Keratinocyte (primary cell): ENCODE results near the gene GTF3C5. TPM values are rescaled to one million over a fixed set of nuclear protein-coding genes. Genes with fewer than 3 reads are reported as not detected.
"Not testable (repeated sequence)": the region's sequence is repeated elsewhere in the genome, so short reads cannot be mapped to it uniquely, and the experiment has no call there.

Experiments
- DNase-seq: peaks from one replicate; pipeline ENCODE4 v3.0.0-alpha.2; 2011; ENCODE audit warnings: low read depth, missing footprints, low spot score
- FAIRE-seq: peaks from 2 replicates; lab custom pipeline; 2011; peaks lifted over from hg19 to GRCh38; lab: Jason Lieb, UNC
- H2AFZ ChIP-seq: 2 replicates; pipeline ENCODE4 v1.6.0; 2012; ENCODE audit warnings: low read length, control low read depth, inconsistent platforms; ENCODE audit not compliant: control insufficient read depth
- H3K27ac ChIP-seq: 2 replicates; pipeline ENCODE4 v1.5.1; 2011; ENCODE audit warnings: low read length; ENCODE audit not compliant: control insufficient read depth, insufficient read depth
- H3K27me3 ChIP-seq: 3 replicates; pipeline ENCODE4 v1.6.0; 2011; ENCODE audit warnings: low read length; ENCODE audit not compliant: control insufficient read depth, insufficient read depth; ENCODE audit errors: extremely low read depth
- H3K36me3 ChIP-seq, 2 experiments: 2 replicates in 1 of 2; 3 replicates in 1 of 2; pipeline ENCODE4 v1.5.1; 2011; ENCODE audit warnings: low read length in 2 of 2, mild to moderate bottlenecking in 1 of 2; ENCODE audit not compliant: control insufficient read depth in 2 of 2, insufficient read depth in 2 of 2; ENCODE audit errors: extremely low read depth in 1 of 2
- H3K4me1 ChIP-seq: 3 replicates; pipeline ENCODE4 v1.5.1; 2011; ENCODE audit warnings: low read length; ENCODE audit not compliant: control insufficient read depth, insufficient read depth; ENCODE audit errors: extremely low read depth
- H3K4me2 ChIP-seq: 3 replicates; pipeline ENCODE4 v1.6.0; 2011; ENCODE audit warnings: low read depth, low read length; ENCODE audit not compliant: control insufficient read depth, insufficient read depth; ENCODE audit errors: extremely low read depth
- H3K4me3 ChIP-seq, 3 experiments: fragments of 200-600 bp in 1 of 3; sonication (generic) in 1 of 3; 2 replicates in 2 of 3; 3 replicates in 1 of 3; pipeline ENCODE4 v1.5.1; 2011 to 2016; ENCODE audit warnings: low read length in 3 of 3, mild to moderate bottlenecking in 3 of 3, control low read depth in 2 of 3, inconsistent platforms in 1 of 3, low read depth in 1 of 3, mixed read lengths in 1 of 3, mixed run types in 1 of 3, moderate library complexity in 1 of 3; ENCODE audit not compliant: control insufficient read depth in 2 of 3, insufficient read depth in 2 of 3; ENCODE audit errors: extremely low read depth in 1 of 3
- H3K79me2 ChIP-seq: 2 replicates; pipeline ENCODE4 v1.6.0; 2012; ENCODE audit warnings: low read length; ENCODE audit not compliant: control insufficient read depth, insufficient read depth
- H3K9ac ChIP-seq: 3 replicates; pipeline ENCODE4 v1.6.0; 2011; ENCODE audit warnings: low read length; ENCODE audit not compliant: control insufficient read depth, insufficient read depth; ENCODE audit errors: extremely low read depth
- H3K9me1 ChIP-seq: 3 replicates; pipeline ENCODE4 v1.6.0; 2011; ENCODE audit warnings: low read length; ENCODE audit not compliant: control insufficient read depth, insufficient read depth; ENCODE audit errors: extremely low read depth
- H3K9me3 ChIP-seq: 2 replicates; pipeline ENCODE4 v1.5.1; 2012; ENCODE audit warnings: low read depth, low read length; ENCODE audit not compliant: control insufficient read depth
- H4K20me1 ChIP-seq: 3 replicates; pipeline ENCODE4 v1.6.0; 2011; ENCODE audit warnings: low read length; ENCODE audit not compliant: control insufficient read depth, insufficient read depth; ENCODE audit errors: extremely low read depth
- CTCF ChIP-seq, 3 experiments: IDR thresholded peaks in 1 of 3; conservative IDR thresholded peaks in 1 of 3; optimal IDR thresholded peaks in 1 of 3; 2 replicates in 2 of 3; 3 replicates in 1 of 3; pipeline versions ENCODE3 to v1.5.1; 2011; ENCODE audit warnings: low read length in 3 of 3, mild to moderate bottlenecking in 3 of 3, moderate library complexity in 2 of 3, control low read depth in 1 of 3, inconsistent platforms in 1 of 3; ENCODE audit not compliant: insufficient read depth in 2 of 3; ENCODE audit errors: extremely low read depth in 1 of 3
- EZH2 ChIP-seq: IDR thresholded peaks from one replicate; pipeline ENCODE4 v1.6.1; 2012; ENCODE audit warnings: inconsistent platforms, mild to moderate bottlenecking, low read length, moderate library complexity
- dilution Hi-C: fragments of 300-500 bp; cut with MboI; formaldehyde crosslinking; loops from one replicate; pipeline ENCODE4 v1.7.0; 2020; ENCODE audit warnings: low sequenced_read_pairs; ENCODE audit not compliant: extremely low pct_ligation_motif_present
- polyA plus RNA-seq, 5 experiments: library from polyadenylated mRNA; depleted of rRNA in 3 of 5; stranded (reverse) in 3 of 5; stranded (forward) in 1 of 5; unstranded in 1 of 5; fragments of >200 nt; gene quantifications; 1 replicate in 1 of 5; 2 replicates in 3 of 5; 3 replicates in 1 of 5; pipeline versions ENCODE4 v1.2.1 to v1.2.3, GENCODE V29; 2011 to 2012; ENCODE audit warnings: missing spikeins in 2 of 5, low read depth in 1 of 5, low replicate concordance in 1 of 5

GTF3C5 gene
- polyA plus RNA-seq, 1 donor (not counting 4 experiments of a cell fraction or from before 2014, with no cell fraction given) = 37.2 TPM

GRCh38 chr9:133071484-133072150, 40.8 kb downstream of the GTF3C5 start:
- H3K9ac ChIP-seq = no peak overlapping the region
- TF ChIP-seq CTCF (optimal IDR thresholded peaks at IDR 0.05 in 1 of 3, IDR thresholded peaks at IDR 0.05 in 1 of 3, conservative IDR thresholded peaks at IDR 0.05 in 1 of 3; ENCODE audit: extremely low read depth in 1 of 3, insufficient read depth in 2 of 3, low read length in 3 of 3) (no peak), EZH2 (no peak)
- H3K36me3 ChIP-seq = no peaks in the 10 kb centered on the region
- FAIRE-seq (no peak), DNase-seq (no peak)
- H3K9me3 ChIP-seq = no peaks in the 10 kb centered on the region
- H3K9me1 ChIP-seq = no peaks in the 10 kb centered on the region
- peaks cover under 1% of the 10 kb centered on the region for H3K27me3 ChIP-seq
- H3K27ac ChIP-seq = no peak overlapping the region
- H3K4me1 ChIP-seq = peaks cover 13% of the 10 kb centered on the region
- dilution Hi-C loops = no loop called here
- no peaks in the 10 kb centered on the region for H4K20me1 ChIP-seq
- no peak overlapping the region for H2AFZ ChIP-seq
- no peak overlapping the region for H3K4me2 ChIP-seq
- H3K79me2 ChIP-seq = no peaks in the 10 kb centered on the region
- no peak overlapping the region for H3K4me3 ChIP-seq

- H3K9ac ChIP-seq, H3K36me3 ChIP-seq, H3K9me1 ChIP-seq, H3K4me2 ChIP-seq, H3K79me2 ChIP-seq, H3K4me3 ChIP-seq, H3K9me3 ChIP-seq, H3K27me3 ChIP-seq, dilution Hi-C loops, H3K27ac ChIP-seq, FAIRE-seq, H4K20me1 ChIP-seq, DNase-seq, H2AFZ ChIP-seq: not testable (repeated sequence)
- H3K4me1 ChIP-seq = peaks cover 13% of the 10 kb centered on the region
Measured at GRCh38 chr9:133072210-133072609, 41.4 kb downstream of the GTF3C5 start.
